Mesenchymal stem cell (in vitro differentiated cells and primary cell): Measurements from ENCODE around the gene RTL10.
A peak's percentile ranks its signal among the peaks of the same experiment; 100 is the strongest.

Experiments
- DNase-seq: peaks from one replicate; pipeline ENCODE4 v3.0.0-alpha.2; 2013
- H2AFZ ChIP-seq: one replicate; pipeline ENCODE4 v1.6.1; 2013; ENCODE audit warnings: low read depth, mild to moderate bottlenecking, control low read depth, inconsistent platforms, low read length, moderate library complexity
- H2AK5ac ChIP-seq: 2 replicates; pipeline ENCODE4 v1.6.1; 2013; ENCODE audit warnings: low read length, moderate library complexity, mild to moderate bottlenecking, inconsistent platforms; ENCODE audit not compliant: severe bottlenecking
- H2BK120ac ChIP-seq: one replicate; pipeline ENCODE4 v1.6.1; 2013; ENCODE audit warnings: low read depth, mild to moderate bottlenecking, inconsistent platforms, low read length, moderate library complexity
- H2BK12ac ChIP-seq, 2 experiments: one replicate each; pipeline ENCODE4 v1.6.1; 2013; ENCODE audit warnings: inconsistent platforms in 2 of 2, low read length in 2 of 2, mild to moderate bottlenecking in 2 of 2, moderate library complexity in 2 of 2, control low read depth in 1 of 2
- H2BK15ac ChIP-seq: one replicate; pipeline ENCODE4 v1.6.1; 2013; ENCODE audit warnings: mild to moderate bottlenecking, low read depth, inconsistent platforms; ENCODE audit not compliant: poor library complexity, severe bottlenecking
- H2BK5ac ChIP-seq: 2 replicates; pipeline ENCODE4 v1.6.1; 2013; ENCODE audit warnings: low read depth, mild to moderate bottlenecking, low read length, control low read depth, inconsistent platforms; ENCODE audit not compliant: poor library complexity, severe bottlenecking
- H3K14ac ChIP-seq, 2 experiments: one replicate each; pipeline ENCODE4 v1.6.1; 2013; ENCODE audit warnings: inconsistent platforms in 2 of 2, low read length in 2 of 2, control low read depth in 1 of 2, mild to moderate bottlenecking in 1 of 2, moderate library complexity in 1 of 2
- H3K18ac ChIP-seq, 2 experiments: one replicate each; pipeline ENCODE4 v1.6.1; 2013; ENCODE audit warnings: inconsistent platforms in 2 of 2, low read length in 2 of 2, control low read depth in 1 of 2, low read depth in 1 of 2, mild to moderate bottlenecking in 1 of 2
- H3K23ac ChIP-seq, 2 experiments: one replicate each; pipeline ENCODE4 v1.6.1; 2013; ENCODE audit warnings: inconsistent platforms in 2 of 2, low read length in 2 of 2, mild to moderate bottlenecking in 2 of 2, moderate library complexity in 2 of 2, control low read depth in 1 of 2
- H3K27ac ChIP-seq: 2 replicates; pipeline ENCODE4 v1.5.1; 2013; ENCODE audit warnings: mild to moderate bottlenecking, moderate library complexity, low read length, control low read depth, inconsistent platforms; ENCODE audit not compliant: poor library complexity, severe bottlenecking
- H3K27me3 ChIP-seq, 2 experiments: 2 replicates each; pipeline versions ENCODE4 v1.6.1 to v1.7.0; 2013; ENCODE audit warnings: low read length in 2 of 2, mild to moderate bottlenecking in 2 of 2, moderate library complexity in 2 of 2, control low read depth in 1 of 2, inconsistent platforms in 1 of 2; ENCODE audit not compliant: control insufficient read depth in 1 of 2, insufficient read depth in 1 of 2
- H3K36me3 ChIP-seq, 2 experiments: 2 replicates each; pipeline versions ENCODE4 v1.6.1 to v1.7.0; 2013; ENCODE audit warnings: low read length in 2 of 2, control low read depth in 1 of 2, inconsistent platforms in 1 of 2, low read depth in 1 of 2, mild to moderate bottlenecking in 1 of 2; ENCODE audit not compliant: insufficient read depth in 2 of 2, control insufficient read depth in 1 of 2
- H3K4ac ChIP-seq, 2 experiments: one replicate each; pipeline ENCODE4 v1.6.1; 2013; ENCODE audit warnings: inconsistent platforms in 2 of 2, low read length in 2 of 2, mild to moderate bottlenecking in 2 of 2, moderate library complexity in 2 of 2, control low read depth in 1 of 2, low read depth in 1 of 2
- H3K4me1 ChIP-seq: 2 replicates; pipeline ENCODE4 v1.6.1; 2013; ENCODE audit warnings: low read depth, low read length, control low read depth; ENCODE audit not compliant: control insufficient read depth, insufficient read depth
- H3K4me2 ChIP-seq: 2 replicates; pipeline ENCODE4 v1.6.1; 2013; ENCODE audit warnings: low read length, mild to moderate bottlenecking, inconsistent platforms; ENCODE audit not compliant: poor library complexity, severe bottlenecking
- H3K4me3 ChIP-seq, 2 experiments: 2 replicates each; pipeline versions ENCODE4 v1.5.1 to v1.7.0; 2013; ENCODE audit warnings: low read length in 2 of 2, mild to moderate bottlenecking in 2 of 2, control low read depth in 1 of 2, low read depth in 1 of 2; ENCODE audit not compliant: insufficient read depth in 1 of 2
- H3K79me1 ChIP-seq: replicated peaks from 2 replicates; pipeline ENCODE4 v1.6.1; 2013; ENCODE audit warnings: mild to moderate bottlenecking, control low read depth, low read length, inconsistent platforms; ENCODE audit not compliant: poor library complexity, severe bottlenecking
- H3K9ac ChIP-seq: 2 replicates; pipeline ENCODE4 v1.7.0; 2013; ENCODE audit warnings: mild to moderate bottlenecking, low read length, moderate library complexity
- H3K9me3 ChIP-seq: 2 replicates; pipeline ENCODE4 v1.7.0; 2013; ENCODE audit warnings: mild to moderate bottlenecking, low read length; ENCODE audit not compliant: control insufficient read depth
- H4K8ac ChIP-seq: one replicate; pipeline ENCODE4 v1.6.1; 2013; ENCODE audit warnings: inconsistent platforms, mild to moderate bottlenecking, low read length, moderate library complexity
- H4K91ac ChIP-seq: one replicate; pipeline ENCODE4 v1.6.1; 2013; ENCODE audit warnings: mild to moderate bottlenecking, low read length, inconsistent platforms
- WGBS: methylation state at CpG from one replicate; pipeline ENCODE4 v1.1.7; 2013; ENCODE audit warnings: mixed read lengths; 5-methylcytosine and 5-hydroxymethylcytosine counted together

RTL10 gene

DNA sequence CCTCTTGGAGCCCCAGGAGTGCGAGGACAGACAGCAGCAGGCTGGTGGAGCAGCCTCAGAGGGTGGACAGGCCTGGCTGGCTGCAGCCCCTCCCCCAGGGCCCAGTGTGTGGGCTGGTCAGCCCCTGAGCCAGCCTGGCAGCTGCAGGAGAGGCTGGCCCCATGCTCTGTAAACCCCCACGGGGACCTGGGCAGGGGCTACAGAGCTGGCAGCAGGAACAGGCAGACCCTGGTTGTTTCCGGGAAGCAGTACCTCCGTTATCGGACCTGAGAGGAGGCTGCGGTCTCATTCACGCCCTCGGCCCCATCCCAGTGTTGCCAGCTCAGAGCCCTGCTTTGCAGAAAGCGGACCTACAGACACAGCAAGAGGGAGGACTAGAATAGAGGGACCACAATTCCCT lies 48.4 kb upstream of the RTL10 start:
- Histone ChIP-seq H2BK120ac (no peak overlapping the region), H3K79me1 (no peaks in the 10 kb centered on the region), H3K4me2 (no peak overlapping the region), H2BK5ac (no peak overlapping the region), H4K91ac (peak overlapping the region; percentile 58), H3K9me3 (no peaks in the 10 kb centered on the region), H2BK12ac (peak overlapping the region in 1 of 2 experiments; percentile 17), H3K36me3 (peaks cover 13 to 15% of the 10 kb centered on the region in 2 experiments), H3K9ac (no peak overlapping the region), H4K8ac (peak overlapping the region; percentile 58), H3K27me3 (no peaks in the 10 kb centered on the region), H3K4me3 (no peak overlapping the region), H3K18ac (peak overlapping the region; percentile 6 to 10), H2BK15ac (no peak overlapping the region), H3K4me1 (peaks cover 34% of the 10 kb centered on the region), H3K4ac (peak overlapping the region in 1 of 2 experiments; percentile 45), H3K23ac (no peak overlapping the region), H3K27ac (peak overlapping the region; percentile 20), H3K14ac (peak overlapping the region in 1 of 2 experiments; percentile 18), H2AFZ (no peak overlapping the region), H2AK5ac (peak overlapping the region; percentile 38)
- 71% methylated on average over 9 of the region's 9 CpGs for WGBS
- no peak for DNase-seq

DNA sequence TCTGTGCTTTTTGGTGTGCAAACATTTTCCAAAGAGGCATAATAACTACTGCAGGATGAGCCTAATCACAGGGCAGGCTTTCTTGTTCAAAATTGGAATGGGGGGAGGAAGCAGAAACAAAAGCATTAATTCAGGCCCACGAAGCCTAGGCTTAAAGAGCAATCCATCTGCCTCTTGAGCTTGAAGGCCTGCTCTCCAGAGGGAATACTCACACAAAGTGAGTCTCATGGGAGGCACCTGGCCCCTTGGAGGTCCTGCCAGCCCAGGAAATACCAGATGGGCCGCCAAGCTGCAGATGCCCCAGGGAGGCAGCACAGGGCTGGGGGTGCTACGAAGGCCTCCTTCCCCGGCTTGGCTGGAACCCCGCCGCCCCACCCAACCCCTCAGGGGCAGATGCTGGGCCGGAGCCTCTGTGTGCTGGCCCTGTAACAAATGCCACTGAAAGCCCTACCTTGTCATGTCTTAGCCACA lies 47.6 kb upstream of the RTL10 start:
- Histone ChIP-seq H3K14ac (no peak overlapping the region), H3K23ac (peak overlapping the region in 1 of 2 experiments; percentile 14), H4K8ac (no peak overlapping the region), H3K79me1 (no peaks in the 10 kb centered on the region), H3K9ac (no peak overlapping the region), H3K36me3 (peaks cover 19 to 22% of the 10 kb centered on the region in 2 experiments), H3K9me3 (no peaks in the 10 kb centered on the region), H3K27me3 (no peaks in the 10 kb centered on the region), H2AK5ac (no peak overlapping the region), H3K4ac (peak overlapping the region in 1 of 2 experiments; percentile 15), H2BK5ac (no peak overlapping the region), H4K91ac (no peak overlapping the region), H3K18ac (peak overlapping the region in 1 of 2 experiments; percentile 55), H3K4me3 (no peak overlapping the region), H2BK12ac (no peak overlapping the region), H2BK15ac (peak overlapping the region; percentile 44), H2BK120ac (no peak overlapping the region), H3K4me1 (peaks cover 34% of the 10 kb centered on the region), H2AFZ (no peak overlapping the region), H3K4me2 (no peak overlapping the region), H3K27ac (no peak overlapping the region)
- 87% methylated on average over 7 of the region's 7 CpGs for WGBS
- DNase-seq: no peak

DNA sequence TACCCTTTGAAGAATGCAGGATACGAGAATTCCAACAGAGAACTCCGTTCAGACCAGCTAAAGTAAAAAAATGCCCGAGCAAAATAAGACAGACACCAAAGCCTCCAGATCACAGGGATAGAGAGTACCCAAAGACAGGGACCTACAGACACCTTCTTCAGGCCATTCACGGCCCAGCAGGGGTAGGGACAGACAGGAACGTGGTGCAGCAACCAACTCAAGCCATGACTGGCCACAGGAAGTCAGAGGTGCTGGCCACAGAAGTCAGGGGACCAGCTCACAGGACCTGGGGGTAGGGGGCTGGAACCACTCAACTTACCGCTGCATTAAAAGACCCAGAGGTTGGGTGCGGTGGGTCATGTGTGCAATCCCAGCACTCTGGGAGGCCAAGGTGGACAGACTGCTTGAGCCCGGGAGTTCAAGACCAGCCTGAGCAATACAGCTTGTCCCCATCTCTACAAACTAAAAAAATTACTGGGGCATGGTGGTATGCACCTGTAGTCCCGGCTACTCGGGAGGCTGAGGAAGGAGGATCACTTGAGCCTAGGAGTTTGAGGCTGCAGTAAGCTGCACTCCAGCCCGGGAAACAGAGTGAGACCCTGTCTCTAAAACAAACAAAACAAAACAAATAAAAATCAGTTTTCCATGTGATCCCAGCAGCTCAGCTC lies 47.0 kb upstream of the RTL10 start:
- Histone ChIP-seq H4K8ac (no peak overlapping the region), H3K27ac (no peak overlapping the region), H3K4ac (no peak overlapping the region), H2AK5ac (no peak overlapping the region), H2BK5ac (no peak overlapping the region), H2BK120ac (no peak overlapping the region), H3K23ac (no peak overlapping the region), H3K36me3 (peaks cover 19 to 26% of the 10 kb centered on the region in 2 experiments), H3K14ac (no peak overlapping the region), H3K27me3 (no peaks in the 10 kb centered on the region), H3K18ac (no peak overlapping the region), H3K9ac (no peak overlapping the region), H2AFZ (no peak overlapping the region), H3K79me1 (no peaks in the 10 kb centered on the region), H4K91ac (no peak overlapping the region), H3K4me2 (no peak overlapping the region), H3K9me3 (no peaks in the 10 kb centered on the region), H3K4me1 (peaks cover 34% of the 10 kb centered on the region), H2BK12ac (no peak overlapping the region), H3K4me3 (no peak overlapping the region), H2BK15ac (no peak overlapping the region)
- no peak for DNase-seq
- 91% methylated on average over 10 of the region's 11 CpGs for WGBS

DNA sequence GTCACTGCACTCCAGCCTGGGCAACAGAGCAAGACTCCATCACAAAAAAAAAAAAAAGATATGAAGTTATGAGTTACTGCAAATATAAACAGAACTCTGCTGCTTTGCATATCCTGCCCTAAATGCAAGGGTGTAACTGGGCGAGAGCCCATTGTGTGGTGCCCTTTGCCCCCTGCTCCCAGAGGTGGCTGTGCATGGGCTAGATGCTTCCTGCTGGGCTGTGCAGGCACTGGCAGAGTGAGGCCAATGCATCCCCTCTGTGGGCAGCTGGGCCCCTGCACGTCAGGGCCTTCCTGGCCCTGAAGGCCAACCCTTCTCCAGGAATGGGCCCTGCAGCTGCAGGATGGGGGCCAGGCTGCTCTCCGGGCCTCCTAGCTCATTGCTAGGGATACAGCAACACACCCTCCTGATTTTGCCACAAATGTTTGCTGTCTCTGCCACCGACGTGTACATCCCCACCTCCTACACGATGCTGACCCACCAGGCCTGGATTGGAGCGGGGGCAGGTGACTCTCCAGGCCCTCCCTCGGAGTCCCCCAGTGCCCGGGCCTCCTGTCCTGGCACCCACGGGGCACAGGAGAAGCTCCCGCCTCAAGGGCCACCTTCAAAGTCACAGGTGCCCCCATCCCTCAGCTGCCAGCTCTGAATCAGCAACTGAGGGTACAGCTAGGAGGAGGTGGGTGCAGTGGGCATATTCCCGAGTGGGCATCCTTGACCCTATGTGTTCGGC lies 46.2 kb upstream of the RTL10 start:
- H3K27me3 ChIP-seq: no peaks in the 10 kb centered on the region
- no peaks in the 10 kb centered on the region for H3K9me3 ChIP-seq
- H4K91ac ChIP-seq: no peak overlapping the region
- no peak overlapping the region for H3K23ac ChIP-seq
- no peak overlapping the region for H3K9ac ChIP-seq
- DNase-seq: no peak
- 93% methylated on average over 13 of the region's 13 CpGs for WGBS
- no peak overlapping the region for H3K4me2 ChIP-seq
- H3K36me3 ChIP-seq: peaks cover 19 to 31% of the 10 kb centered on the region in 2 experiments
- no peak overlapping the region for H3K4me3 ChIP-seq
- H3K14ac ChIP-seq: no peak overlapping the region
- no peak overlapping the region for H2BK15ac ChIP-seq
- no peak overlapping the region for H4K8ac ChIP-seq
- no peaks in the 10 kb centered on the region for H3K79me1 ChIP-seq
- no peak overlapping the region for H2BK120ac ChIP-seq
- H3K4ac ChIP-seq: no peak overlapping the region
- H2BK5ac ChIP-seq: no peak overlapping the region
- no peak overlapping the region for H3K27ac ChIP-seq
- H3K18ac ChIP-seq: no peak overlapping the region
- H2AK5ac ChIP-seq: no peak overlapping the region
- H2AFZ ChIP-seq: no peak overlapping the region
- peaks cover 35% of the 10 kb centered on the region for H3K4me1 ChIP-seq
- no peak overlapping the region for H2BK12ac ChIP-seq
